ENCODE results near the gene STX1A.

DNA sequence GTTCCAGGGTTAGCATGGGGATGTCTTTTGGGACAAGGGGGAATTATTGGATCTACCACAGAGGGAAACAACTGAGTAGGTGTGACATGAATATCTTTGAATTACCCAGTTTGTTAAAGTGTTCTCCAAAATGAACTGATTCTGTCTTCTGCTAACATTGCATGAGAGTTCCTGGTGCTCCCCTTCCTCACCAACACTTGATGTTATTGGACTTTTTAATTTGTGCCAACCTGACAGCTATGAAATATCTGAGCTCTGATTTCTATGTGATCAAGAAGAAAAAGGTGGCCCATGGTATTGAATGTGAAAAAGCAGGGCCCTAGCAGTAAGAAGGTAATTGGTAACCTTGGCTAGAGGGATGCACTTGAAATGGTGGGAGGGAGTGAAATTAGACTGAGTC, 56.4 kb downstream of the STX1A start:
- TF ChIP-seq, protein P1, sequence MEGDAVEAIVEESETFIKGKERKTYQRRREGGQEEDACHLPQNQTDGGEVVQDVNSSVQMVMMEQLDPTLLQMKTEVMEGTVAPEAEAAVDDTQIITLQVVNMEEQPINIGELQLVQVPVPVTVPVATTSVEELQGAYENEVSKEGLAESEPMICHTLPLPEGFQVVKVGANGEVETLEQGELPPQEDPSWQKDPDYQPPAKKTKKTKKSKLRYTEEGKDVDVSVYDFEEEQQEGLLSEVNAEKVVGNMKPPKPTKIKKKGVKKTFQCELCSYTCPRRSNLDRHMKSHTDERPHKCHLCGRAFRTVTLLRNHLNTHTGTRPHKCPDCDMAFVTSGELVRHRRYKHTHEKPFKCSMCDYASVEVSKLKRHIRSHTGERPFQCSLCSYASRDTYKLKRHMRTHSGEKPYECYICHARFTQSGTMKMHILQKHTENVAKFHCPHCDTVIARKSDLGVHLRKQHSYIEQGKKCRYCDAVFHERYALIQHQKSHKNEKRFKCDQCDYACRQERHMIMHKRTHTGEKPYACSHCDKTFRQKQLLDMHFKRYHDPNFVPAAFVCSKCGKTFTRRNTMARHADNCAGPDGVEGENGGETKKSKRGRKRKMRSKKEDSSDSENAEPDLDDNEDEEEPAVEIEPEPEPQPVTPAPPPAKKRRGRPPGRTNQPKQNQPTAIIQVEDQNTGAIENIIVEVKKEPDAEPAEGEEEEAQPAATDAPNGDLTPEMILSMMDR (IDR thresholded peaks at IDR 0.05; ENCODE audit: low read length), result no peak
- no peak for TF ChIP-seq EZH2 (IDR thresholded peaks at IDR 0.05; ENCODE audit: borderline replicate concordance, low read length)

All from OCI-LY1 (cell line).